ENCODE measurements around the gene ATXN1. TPM values are rescaled to one million over a fixed set of nuclear protein-coding genes. Genes with fewer than 3 reads are reported as not detected.

Gene ATXN1
- total RNA-seq, 1 donor from 2014 or later = 18.4 TPM

DNA sequence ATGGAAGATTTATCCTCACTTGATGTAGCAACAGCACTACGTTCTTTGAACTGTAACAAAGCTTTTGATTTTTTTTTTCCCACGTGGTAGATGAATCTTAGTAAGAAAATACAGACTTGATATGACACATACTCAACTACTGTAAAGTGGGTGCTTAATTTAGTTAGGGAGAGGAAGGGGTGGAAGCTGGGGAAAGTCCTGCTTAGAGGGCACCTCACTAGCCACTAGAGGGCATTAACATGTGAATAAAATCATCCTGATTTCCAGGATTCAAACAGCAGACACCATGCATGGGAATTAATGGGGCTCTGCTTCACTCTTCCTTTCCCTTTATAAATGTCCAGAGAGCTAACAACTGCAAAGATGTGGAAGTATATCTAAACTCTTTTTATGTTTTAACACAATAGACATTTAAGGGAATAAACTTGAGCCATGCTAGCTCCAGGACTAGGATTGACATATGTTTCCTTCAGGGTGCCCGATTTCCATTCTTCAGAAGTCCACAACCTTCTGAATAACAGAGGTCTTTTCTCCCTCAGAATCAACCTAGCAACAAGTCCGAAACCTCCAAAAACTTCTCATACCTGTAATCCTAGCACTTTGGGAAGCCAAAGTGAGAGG is 250.1 kb downstream of the ATXN1 start:
- TF ChIP-seq, protein P1, sequence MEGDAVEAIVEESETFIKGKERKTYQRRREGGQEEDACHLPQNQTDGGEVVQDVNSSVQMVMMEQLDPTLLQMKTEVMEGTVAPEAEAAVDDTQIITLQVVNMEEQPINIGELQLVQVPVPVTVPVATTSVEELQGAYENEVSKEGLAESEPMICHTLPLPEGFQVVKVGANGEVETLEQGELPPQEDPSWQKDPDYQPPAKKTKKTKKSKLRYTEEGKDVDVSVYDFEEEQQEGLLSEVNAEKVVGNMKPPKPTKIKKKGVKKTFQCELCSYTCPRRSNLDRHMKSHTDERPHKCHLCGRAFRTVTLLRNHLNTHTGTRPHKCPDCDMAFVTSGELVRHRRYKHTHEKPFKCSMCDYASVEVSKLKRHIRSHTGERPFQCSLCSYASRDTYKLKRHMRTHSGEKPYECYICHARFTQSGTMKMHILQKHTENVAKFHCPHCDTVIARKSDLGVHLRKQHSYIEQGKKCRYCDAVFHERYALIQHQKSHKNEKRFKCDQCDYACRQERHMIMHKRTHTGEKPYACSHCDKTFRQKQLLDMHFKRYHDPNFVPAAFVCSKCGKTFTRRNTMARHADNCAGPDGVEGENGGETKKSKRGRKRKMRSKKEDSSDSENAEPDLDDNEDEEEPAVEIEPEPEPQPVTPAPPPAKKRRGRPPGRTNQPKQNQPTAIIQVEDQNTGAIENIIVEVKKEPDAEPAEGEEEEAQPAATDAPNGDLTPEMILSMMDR (IDR thresholded peaks at IDR 0.05; ENCODE audit: insufficient read depth, low read length, severe bottlenecking) = peak; percentile 57
- Histone ChIP-seq H3K27me3 (ENCODE audit: control insufficient read depth, insufficient read depth, low read length) (no peaks in the 10 kb centered on the region), H3K36me3 (ENCODE audit: control insufficient read depth, insufficient read depth, low read length) (no peaks in the 10 kb centered on the region), H3K4me3 (ENCODE audit: low read depth, low read length) (no peak overlapping the region)
- FAIRE-seq = no peak
- DNase-seq (ENCODE audit: low read depth) = peak; percentile 45

DNA sequence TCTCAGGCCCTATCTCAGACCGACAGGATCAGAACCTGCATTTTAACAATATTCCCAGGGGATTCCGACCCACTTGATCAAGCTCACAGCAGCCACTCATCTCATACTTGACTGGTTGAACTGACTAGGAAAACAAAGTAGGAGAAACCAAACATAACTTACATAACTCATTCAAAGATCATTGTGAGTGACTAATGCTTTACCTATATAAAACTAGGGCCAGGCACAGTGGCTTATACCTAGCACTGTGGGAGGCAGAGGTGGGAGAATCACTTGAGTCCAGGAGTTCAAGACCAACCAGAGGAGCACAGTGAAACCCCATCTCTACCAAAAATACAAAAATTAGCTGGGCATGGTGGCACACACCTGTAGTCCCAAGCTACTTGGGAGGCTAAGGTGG is 251.0 kb downstream of the ATXN1 start:
- TF ChIP-seq, protein P1 (IDR thresholded peaks at IDR 0.05; ENCODE audit: insufficient read depth, low read length, severe bottlenecking) = no peak
- FAIRE-seq (no peak), DNase-seq (ENCODE audit: low read depth) (no peak)
- no peaks in the 10 kb centered on the region for H3K36me3 ChIP-seq (ENCODE audit: control insufficient read depth, insufficient read depth, low read length)
- no peaks in the 10 kb centered on the region for H3K27me3 ChIP-seq (ENCODE audit: control insufficient read depth, insufficient read depth, low read length)
- no peak overlapping the region for H3K4me3 ChIP-seq (ENCODE audit: low read depth, low read length)

DNA sequence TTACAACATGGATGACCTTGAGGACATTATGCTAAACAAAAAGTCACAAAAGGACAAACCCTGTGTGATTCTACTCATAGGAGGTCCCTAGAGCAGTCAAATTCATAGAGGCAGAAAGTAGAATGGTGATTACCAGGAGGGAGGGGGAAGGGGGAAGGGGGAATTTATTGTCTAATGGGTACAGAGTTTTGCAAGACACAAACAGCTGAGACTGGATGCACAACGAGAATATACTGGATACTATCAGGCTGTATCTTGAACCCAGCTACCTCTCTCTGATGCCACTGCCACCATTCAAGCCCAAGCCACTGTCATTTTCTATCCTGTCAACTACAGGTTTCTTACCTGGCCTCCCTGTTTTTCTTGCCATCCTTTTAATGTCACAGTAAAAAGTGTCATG is 252.3 kb downstream of the ATXN1 start:
- FAIRE-seq = no peak
- H3K36me3 ChIP-seq (ENCODE audit: control insufficient read depth, insufficient read depth, low read length) = no peaks in the 10 kb centered on the region
- TF ChIP-seq, protein P1 (IDR thresholded peaks at IDR 0.05; ENCODE audit: insufficient read depth, low read length, severe bottlenecking) = no peak
- H3K27me3 ChIP-seq (ENCODE audit: control insufficient read depth, insufficient read depth, low read length) = no peaks in the 10 kb centered on the region
- DNase-seq (ENCODE audit: low read depth) = no peak
- H3K4me3 ChIP-seq (ENCODE audit: low read depth, low read length) = no peak overlapping the region

DNA sequence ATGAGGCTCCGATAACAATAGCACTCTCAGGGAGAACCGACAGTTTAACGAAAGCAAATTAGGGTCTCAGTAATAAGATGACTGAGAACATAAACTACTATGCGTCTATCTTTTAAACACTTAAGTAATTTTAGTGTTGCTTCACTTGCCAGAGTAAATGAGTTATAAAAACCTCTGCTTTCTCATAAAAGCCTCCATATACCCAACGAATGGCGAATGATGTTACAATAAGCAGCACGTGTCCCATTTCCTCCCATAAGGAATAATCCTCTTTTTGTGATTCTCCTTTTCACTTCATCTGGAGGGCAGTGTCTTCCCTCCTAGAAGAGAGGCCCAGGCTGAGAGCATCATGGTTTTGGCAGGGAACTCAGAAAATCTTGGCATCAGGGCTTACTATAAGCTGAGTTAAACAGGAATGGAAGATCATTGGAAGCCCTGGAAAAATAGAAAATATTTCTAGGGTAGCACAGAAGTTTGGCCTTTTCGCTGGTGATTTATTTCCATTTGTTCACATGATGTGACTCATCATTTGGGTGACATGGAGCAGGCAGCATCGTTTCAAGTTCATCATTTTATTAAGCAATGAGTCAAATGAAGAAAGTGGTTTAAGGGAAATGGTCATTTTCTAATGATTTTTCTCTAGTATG is 255.4 kb downstream of the ATXN1 start:
- DNase-seq (ENCODE audit: low read depth) = no peak
- TF ChIP-seq, protein P1 (IDR thresholded peaks at IDR 0.05; ENCODE audit: insufficient read depth, low read length, severe bottlenecking) = no peak
- no peak for FAIRE-seq
- Histone ChIP-seq H3K36me3 (ENCODE audit: control insufficient read depth, insufficient read depth, low read length) (no peaks in the 10 kb centered on the region), H3K27me3 (ENCODE audit: control insufficient read depth, insufficient read depth, low read length) (no peaks in the 10 kb centered on the region), H3K4me3 (ENCODE audit: low read depth, low read length) (no peak overlapping the region)

DNA sequence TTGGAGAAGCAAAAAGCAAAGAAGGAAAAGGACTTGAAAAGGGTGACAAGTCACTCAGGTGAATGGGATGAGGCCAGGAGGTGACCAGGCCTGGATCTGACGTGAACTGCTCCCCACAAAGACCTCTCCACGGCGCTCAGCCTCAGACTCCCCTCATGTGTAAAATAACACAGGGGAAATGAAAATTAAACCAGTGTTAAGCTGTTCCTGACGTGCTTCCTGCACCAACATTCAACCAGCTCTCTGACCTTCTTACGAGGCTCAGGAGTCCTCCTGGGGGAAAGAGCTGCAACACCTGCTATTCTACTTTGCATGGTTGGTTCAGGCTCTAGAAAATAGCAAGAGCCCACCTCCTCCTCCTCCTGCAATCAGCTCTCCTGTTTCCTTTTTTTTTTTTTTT is 256.7 kb downstream of the ATXN1 start:
- Histone ChIP-seq H3K36me3 (ENCODE audit: control insufficient read depth, insufficient read depth, low read length) (no peaks in the 10 kb centered on the region), H3K27me3 (ENCODE audit: control insufficient read depth, insufficient read depth, low read length) (no peaks in the 10 kb centered on the region), H3K4me3 (ENCODE audit: low read depth, low read length) (no peak overlapping the region)
- no peak for FAIRE-seq
- TF ChIP-seq, protein P1 (IDR thresholded peaks at IDR 0.05; ENCODE audit: insufficient read depth, low read length, severe bottlenecking) = no peak
- DNase-seq (ENCODE audit: low read depth) = no peak
